SH-SY5Y (cell line): ENCODE measurements around the gene PSMB9.

Experiments
- GATA2 ChIP-seq: IDR thresholded peaks from 2 replicates; pipeline ENCODE4 v1.6.1; 2011; ENCODE audit warnings: mild to moderate bottlenecking, low read depth, low read length
- GATA3 ChIP-seq: IDR thresholded peaks from 2 replicates; pipeline ENCODE4 v1.6.1; 2011; ENCODE audit warnings: low read depth, mild to moderate bottlenecking, low read length, moderate library complexity

GRCh38 chr6:32851025-32851424 is 3.0 kb upstream of the PSMB9 start:
- no peak for TF ChIP-seq GATA3
- TF ChIP-seq GATA2, result no peak
